ENCODE measurements around the gene IL18BP.

Gene IL18BP

GRCh38 chr11:72018171-72018570 is 19.5 kb downstream of the IL18BP start:
- Histone ChIP-seq H3K36me3 (ENCODE audit: control insufficient read depth, insufficient read depth, low read length) (no peaks in the 10 kb centered on the region), H2AFZ (no peak overlapping the region), H3K9ac (no peak overlapping the region), H3K4me1 (peaks cover 32% of the 10 kb centered on the region), H3K9me3 (ENCODE audit: control insufficient read depth, low read length) (no peaks in the 10 kb centered on the region), H3K4me3 (ENCODE audit: low read depth, low read length) (no peak overlapping the region), H3K27me3 (ENCODE audit: control insufficient read depth, insufficient read depth, low read length) (no peaks in the 10 kb centered on the region), H3K4me2 (ENCODE audit: low read length) (no peak overlapping the region), H3K79me2 (peaks cover 6% of the 10 kb centered on the region), H3K27ac (no peak overlapping the region)
- TF ChIP-seq CTCF (IDR thresholded peaks at IDR 0.05), result no peak

GRCh38 chr11:72023335-72023734 is 24.6 kb downstream of the IL18BP start:
- no peaks in the 10 kb centered on the region for H3K36me3 ChIP-seq (ENCODE audit: control insufficient read depth, insufficient read depth, low read length)

GRCh38 chr11:72024069-72024754 is 25.5 kb downstream of the IL18BP start:
- Histone ChIP-seq H2AFZ (no peak overlapping the region), H3K36me3 (ENCODE audit: control insufficient read depth, insufficient read depth, low read length) (no peaks in the 10 kb centered on the region), H3K9me3 (ENCODE audit: control insufficient read depth, low read length) (no peaks in the 10 kb centered on the region), H3K27ac (peak overlapping the region; percentile 32), H3K27me3 (ENCODE audit: control insufficient read depth, insufficient read depth, low read length) (no peaks in the 10 kb centered on the region), H3K4me3 (ENCODE audit: low read depth, low read length) (no peak overlapping the region), H3K79me2 (peaks cover 11% of the 10 kb centered on the region), H3K4me2 (ENCODE audit: low read length) (no peak overlapping the region), H3K9ac (no peak overlapping the region), H3K4me1 (peaks cover 21% of the 10 kb centered on the region)
- no peak for TF ChIP-seq CTCF (IDR thresholded peaks at IDR 0.05)

More at GRCh38 chr11:72023335-72023734, 24.6 kb downstream of the IL18BP start:
- Histone ChIP-seq H3K4me3 (ENCODE audit: low read depth, low read length) (no peak overlapping the region), H3K9me3 (ENCODE audit: control insufficient read depth, low read length) (no peaks in the 10 kb centered on the region), H3K27ac (no peak overlapping the region), H3K27me3 (ENCODE audit: control insufficient read depth, insufficient read depth, low read length) (no peaks in the 10 kb centered on the region), H3K9ac (no peak overlapping the region), H3K4me1 (peaks cover 21% of the 10 kb centered on the region), H2AFZ (no peak overlapping the region), H3K4me2 (ENCODE audit: low read length) (no peak overlapping the region), H3K79me2 (peaks cover 9% of the 10 kb centered on the region)
- no peak for TF ChIP-seq CTCF (IDR thresholded peaks at IDR 0.05)

- H3K4me1 ChIP-seq, result peaks cover 21% of the 10 kb centered on the region
- no peaks in the 10 kb centered on the region for H3K9me3 ChIP-seq (ENCODE audit: control insufficient read depth, low read length)
- no peak overlapping the region for H3K4me2 ChIP-seq (ENCODE audit: low read length)
- no peak for TF ChIP-seq CTCF (IDR thresholded peaks at IDR 0.05)
- no peak overlapping the region for H3K9ac ChIP-seq
- no peak overlapping the region for H3K4me3 ChIP-seq (ENCODE audit: low read depth, low read length)
- no peak overlapping the region for H2AFZ ChIP-seq
- peaks cover 15% of the 10 kb centered on the region for H3K79me2 ChIP-seq
- H3K27ac ChIP-seq, result no peak overlapping the region
- H3K36me3 ChIP-seq (ENCODE audit: control insufficient read depth, insufficient read depth, low read length), result no peaks in the 10 kb centered on the region
- H3K27me3 ChIP-seq (ENCODE audit: control insufficient read depth, insufficient read depth, low read length), result no peaks in the 10 kb centered on the region
Measured at GRCh38 chr11:72026090-72026489, 27.4 kb downstream of the IL18BP start.

GRCh38 chr11:72030472-72031045 is 31.9 kb downstream of the IL18BP start:
- Histone ChIP-seq H3K27me3 (ENCODE audit: control insufficient read depth, insufficient read depth, low read length) (no peaks in the 10 kb centered on the region), H3K9ac (no peak overlapping the region), H3K4me3 (ENCODE audit: low read depth, low read length) (no peak overlapping the region), H2AFZ (no peak overlapping the region), H3K79me2 (peaks cover 22% of the 10 kb centered on the region), H3K27ac (no peak overlapping the region), H3K9me3 (ENCODE audit: control insufficient read depth, low read length) (no peaks in the 10 kb centered on the region), H3K4me2 (ENCODE audit: low read length) (no peak overlapping the region), H3K4me1 (peaks cover 4% of the 10 kb centered on the region), H3K36me3 (ENCODE audit: control insufficient read depth, insufficient read depth, low read length) (no peaks in the 10 kb centered on the region)
- TF ChIP-seq CTCF (IDR thresholded peaks at IDR 0.05), result no peak
